GM19240 (cell line): ENCODE data around the gene IRX4.
"Not testable (repeated sequence)": the region's sequence is repeated elsewhere in the genome, so short reads cannot be mapped to it uniquely, and the experiment has no call there.

ENCODE experiments used
- DNase-seq: peaks from one replicate; pipeline ENCODE4 v3.0.0; 2011; ENCODE audit warnings: low spot score; ENCODE audit not compliant: insufficient read length

The IRX4 gene

DNA sequence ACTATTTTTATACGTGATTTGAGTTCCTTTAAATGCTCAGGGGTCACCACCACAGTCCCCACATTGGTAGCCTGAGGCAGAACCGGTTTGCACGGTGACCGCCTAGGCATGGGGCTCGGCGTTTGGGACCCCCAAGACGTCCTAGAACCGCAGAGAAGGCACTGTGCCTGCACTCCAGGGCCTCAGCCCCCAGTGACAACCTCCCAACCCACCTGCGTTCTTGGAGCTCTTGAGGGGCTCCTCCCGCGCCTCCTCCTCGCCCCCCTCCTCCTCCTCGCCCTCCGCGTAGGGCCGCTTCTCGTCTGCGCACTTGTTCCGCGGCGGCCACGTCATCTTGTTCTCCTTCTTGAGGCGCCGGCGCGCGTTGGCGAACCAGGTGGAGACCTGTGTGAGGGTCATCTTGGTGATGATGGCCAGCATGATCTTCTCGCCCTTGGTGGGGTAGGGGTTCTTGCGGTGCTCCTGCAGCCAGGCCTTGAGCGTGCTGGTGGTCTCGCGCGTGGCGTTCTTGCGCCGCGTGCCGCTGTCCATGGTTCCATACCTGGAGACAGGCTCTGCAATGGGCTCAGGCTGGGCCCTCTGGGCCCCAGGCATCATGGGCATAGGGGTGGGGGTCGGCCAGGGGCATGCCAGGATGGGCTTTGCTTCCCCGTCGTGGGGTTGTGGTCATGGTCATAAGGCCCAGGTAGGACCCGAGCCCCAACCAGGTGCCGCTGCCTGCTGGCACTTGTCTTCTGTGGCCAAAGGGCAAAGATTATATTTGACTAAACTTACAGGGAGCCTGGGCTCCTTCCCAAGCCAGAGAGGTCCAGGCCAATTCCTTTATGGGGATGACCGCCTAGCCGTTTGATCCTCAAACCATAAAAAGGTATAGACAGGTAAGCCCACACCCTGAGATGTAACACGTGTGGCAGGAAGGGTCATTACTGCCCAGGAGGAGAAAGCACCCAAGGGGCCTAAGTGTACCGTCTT lies 3.1 kb downstream of the IRX4 start:
- no peak for DNase-seq

DNA sequence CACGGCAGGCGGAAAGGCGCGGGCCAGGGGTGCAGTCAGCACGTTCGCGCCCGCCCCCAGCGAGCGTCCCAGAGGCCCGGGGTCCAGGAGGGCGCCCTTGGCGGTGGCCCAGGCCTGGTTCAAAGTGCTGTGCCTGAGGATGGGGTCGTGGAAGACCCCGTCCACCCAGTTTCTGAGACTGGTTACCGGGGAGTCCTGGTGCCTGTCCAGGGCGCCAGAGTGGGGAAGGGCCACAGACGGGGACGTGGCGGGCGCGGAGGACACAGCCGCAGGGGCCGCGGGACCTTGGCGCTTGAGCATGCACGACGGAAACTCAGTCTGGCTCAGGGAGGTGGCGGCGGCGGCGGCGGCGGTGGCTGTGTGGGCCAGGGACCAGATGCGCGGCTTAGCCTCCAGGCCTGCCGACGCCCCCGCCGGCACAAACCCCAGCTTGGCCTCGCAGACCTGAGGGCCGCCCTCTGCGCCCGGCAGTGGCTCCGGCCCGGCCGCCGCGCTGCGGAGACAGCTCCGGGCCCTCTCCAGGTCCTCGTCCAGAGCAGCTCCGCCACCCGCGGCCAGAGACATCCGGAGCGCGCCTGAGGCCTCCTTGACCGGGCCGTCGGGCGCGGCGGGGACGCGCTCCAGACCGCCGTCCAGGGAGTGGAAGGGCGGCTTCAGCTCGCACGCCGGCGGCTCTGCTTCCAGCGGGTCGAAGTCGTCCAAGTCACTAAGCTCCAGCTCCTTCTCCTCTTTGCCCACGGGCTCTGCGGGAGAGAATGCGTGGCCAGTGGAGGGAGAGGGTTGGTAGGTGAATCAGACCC lies 4.5 kb downstream of the IRX4 start:
- DNase-seq, result no peak

- no peak for DNase-seq
Observed at GRCh38 chr5:1877103-1878049, 5.3 kb downstream of the IRX4 start.

DNA sequence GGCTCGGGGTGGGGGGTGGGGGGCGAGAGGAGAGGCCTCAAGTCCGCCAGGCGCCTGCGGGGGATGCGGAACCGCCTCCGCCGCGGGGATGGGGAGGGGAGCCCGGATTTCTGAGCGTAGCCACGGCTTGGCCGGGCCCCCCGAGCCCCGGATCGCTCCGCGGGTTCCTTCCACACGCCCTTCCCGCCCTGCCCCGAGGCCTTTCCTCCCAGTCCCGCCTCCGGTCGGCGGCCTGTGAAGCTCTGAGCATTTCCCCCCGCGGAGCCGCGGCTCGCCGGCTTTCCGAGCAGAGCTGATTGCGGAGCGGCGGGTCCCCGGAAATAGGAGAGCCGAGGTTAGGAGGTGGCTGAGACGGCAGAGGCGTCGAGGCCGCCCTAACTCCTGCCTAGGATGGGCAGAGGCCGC lies 6.1 kb downstream of the IRX4 start:
- no peak for DNase-seq

DNA sequence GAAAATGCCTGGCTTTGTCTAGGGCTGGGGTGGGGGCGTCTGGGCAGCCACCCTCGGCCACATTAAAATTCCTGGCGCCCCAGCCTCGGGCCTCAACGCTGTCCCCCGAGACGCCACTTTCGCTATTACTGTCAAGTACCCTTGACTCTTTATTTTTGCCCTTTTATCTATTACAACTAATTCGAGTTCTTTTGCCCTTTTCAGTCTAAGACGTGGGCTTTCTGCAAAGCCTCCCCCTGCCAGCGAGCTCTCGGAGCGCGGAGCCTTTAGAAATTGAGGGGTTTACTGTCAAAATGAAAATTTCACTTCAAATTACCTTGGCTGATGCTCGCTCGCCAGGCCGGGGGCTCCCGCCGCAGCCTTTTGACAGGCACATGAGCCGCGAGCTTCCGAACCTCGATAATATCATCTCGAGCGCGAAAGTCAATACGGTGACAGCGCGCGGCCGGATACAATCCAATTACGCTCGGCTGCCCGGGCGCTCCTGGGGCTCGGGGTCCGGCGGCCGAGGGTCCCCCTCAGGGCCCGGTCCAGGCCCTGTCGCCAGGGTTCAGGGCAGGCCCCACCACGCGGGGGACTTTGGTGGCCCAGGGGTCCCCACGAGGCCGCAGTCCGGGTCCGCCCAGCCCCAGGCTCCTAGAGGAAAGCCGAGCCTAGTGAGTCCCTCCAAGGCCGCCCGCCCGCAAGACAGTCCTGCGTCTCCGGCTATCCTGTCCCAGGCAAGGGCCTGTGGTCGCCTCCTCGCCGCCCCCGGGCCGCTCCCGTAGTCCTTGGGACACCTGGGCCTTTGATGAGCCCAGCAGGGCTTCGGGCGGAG lies 6.7 kb downstream of the IRX4 start:
- no peak for DNase-seq

DNA sequence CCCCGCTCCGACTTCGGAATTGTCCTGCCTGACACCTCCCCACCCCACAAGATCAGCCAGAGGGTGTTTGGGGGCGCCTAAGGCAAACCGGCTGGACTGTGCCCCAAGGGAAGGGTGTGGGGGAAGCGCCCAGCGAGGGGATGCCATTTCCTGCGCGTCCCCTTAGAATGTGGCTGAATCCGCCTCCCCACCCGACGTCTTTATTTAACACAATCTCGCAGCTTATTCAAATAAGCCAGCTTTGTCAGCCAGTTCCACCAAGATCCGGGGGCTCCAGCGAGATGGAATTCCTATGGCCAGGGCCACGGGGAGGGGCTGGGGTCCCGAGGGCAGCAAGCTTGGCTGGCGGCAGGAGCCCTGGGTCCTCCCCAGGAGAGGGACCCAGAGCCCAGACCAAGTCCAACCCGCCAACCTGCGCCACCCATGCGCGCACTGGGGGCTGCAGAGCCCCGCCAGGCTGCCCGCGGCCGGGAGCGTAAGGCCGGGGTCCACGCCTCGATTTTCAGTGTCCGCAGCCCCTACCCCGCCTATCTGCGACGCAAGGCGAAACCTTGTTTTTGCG lies 7.4 kb downstream of the IRX4 start:
- no peak for DNase-seq

GRCh38 chr5:1874771-1875220 lies 7.9 kb downstream of the IRX4 start:
- DNase-seq, result no peak

DNA sequence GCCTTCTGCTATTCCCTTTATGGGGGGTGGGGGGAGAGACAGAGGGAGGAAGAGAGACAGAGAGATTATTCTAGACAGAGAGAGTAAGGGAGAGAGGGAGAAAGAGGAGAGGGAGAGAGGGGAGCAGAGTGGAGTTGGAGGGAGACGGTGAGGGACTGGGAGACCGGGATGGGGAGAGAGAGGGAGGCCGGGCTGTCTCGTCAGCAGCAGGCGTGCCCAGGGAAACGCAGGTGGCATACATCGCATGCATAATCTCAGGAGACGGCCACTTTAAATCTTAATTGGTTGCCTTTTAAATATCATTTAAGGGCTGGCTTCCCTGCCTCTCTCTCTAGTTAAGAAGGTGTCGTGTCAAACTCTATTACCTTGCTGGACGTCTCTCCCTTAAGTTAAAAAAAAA lies 8.4 kb downstream of the IRX4 start:
- no peak for DNase-seq

DNA sequence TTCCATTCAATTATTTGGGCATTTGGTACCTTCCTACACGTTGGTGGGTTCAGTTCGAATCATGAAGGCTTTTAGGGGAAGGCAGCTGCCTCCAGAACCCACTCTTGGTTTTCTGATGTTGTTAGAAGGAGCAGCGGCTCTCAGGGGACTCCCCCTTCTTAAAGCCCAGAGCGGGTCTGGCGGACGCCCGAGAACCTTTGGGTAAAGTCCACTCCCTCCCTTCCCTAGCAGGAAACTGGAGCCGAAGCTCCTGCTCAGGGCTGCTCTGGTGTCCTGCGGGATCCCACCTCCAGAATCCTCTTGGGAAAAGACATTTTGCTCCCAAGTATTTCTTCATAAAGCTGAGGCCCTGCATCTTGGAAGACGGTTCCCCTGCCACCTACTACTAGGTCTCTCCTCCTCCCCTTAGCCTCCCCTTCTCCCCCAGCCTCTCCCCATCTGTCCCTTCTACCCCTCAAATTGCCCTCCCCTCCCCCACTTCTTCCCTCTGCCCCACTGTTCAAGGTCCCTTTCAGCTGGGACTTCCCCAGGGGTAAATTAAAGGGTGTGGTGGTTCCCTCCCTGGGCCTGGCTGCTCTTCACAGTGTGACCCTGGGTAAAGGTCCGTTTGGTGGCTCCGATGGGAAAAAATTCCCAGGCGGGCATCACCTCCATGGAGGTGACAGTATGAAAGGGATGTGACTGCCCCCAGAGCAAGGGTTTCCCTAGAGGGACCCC lies 9.3 kb downstream of the IRX4 start:
- DNase-seq, result no peak

DNA sequence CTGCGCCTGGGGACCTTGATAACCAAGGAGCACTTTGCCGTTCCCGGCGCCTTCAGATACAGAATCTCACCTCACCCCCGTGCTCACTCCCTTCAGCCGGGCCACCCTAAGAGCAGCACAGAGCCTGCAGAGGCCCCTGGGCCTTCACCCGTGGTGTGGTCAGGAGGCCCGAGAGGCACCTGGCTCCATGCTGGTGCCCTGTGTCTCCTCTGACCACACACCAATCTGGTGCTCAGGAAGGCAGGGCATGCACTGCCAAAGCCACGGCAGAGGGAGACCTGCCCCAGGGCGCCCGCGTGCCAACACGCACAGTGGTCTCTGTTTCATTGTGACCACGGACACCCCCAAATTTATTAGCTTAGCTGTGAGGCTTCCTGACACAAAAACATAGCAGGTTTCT lies 11.3 kb downstream of the IRX4 start:
- DNase-seq, result no peak

DNA sequence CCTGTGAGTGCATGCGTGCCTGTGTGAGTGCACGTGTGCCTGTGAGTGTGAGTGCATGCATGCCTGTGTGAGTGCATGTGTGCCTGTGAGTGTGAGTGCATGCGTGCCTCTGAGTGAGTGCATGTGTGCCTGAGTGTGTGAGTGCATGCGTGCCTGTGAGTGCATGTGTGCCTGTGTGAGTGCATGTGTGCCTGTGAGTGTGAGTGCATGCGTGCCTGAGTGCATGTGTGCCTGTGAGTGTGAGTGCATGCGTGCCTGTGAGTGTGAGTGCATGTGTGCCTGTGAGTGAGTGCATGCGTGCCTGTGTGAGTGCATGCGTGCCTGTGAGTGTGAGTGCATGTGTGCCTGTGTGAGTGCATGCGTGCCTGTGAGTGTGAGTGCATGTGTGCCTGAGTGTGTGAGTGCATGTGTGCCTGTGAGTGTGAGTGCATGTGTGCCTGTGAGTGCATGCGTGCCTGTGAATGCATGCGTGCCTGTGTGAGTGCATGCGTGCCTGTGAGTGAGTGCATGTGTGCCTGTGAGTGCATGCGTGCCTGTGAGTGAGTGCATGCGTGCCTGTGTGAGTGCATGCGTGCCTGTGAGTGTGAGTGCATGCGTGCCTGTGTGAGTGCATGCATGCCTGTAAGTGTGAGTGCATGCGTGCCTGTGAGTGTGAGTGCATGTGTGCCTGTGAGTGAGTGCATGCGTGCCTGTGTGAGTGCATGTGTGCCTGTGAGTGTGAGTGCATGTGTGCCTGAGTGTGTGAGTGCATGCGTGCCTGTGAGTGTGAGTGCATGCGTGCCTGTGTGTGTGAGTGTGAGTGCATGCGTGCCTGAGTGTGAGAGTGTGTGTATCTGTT lies 12.1 kb downstream of the IRX4 start:
- DNase-seq, result not testable (repeated sequence)

DNA sequence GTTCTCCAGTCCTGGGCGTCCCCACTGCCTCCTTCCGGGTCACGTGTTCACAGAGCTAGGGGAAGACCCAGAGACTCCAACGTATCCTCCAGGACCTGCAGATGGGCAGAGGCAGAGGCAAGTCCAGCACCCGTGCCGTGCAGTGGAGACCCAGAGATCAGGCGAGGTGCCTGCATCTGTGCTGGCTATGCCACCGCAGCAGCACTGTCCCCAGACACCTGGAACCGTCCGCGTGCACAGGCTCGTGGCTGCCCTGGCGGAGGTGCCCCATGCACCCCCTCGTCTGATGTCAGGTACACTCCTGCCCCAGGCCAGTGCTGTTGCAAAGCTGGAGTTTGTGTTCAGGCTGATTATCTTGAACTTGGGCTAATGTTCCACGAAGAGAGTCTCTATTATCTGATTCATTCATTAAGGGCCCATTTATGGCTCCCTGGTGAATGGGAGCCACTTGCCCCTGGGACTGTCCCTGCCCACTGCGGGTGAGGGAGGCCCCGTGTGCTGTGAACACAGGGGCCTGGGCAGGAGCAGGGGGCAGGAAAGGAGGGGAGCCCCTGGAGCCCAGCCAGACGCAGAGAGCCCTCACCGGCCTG lies 13.7 kb downstream of the IRX4 start:
- DNase-seq, result no peak

GRCh38 chr5:1867815-1868143 lies 14.9 kb downstream of the IRX4 start:
- DNase-seq, result no peak

GRCh38 chr5:1867114-1867814 lies 15.5 kb downstream of the IRX4 start:
- DNase-seq, result no peak

DNA sequence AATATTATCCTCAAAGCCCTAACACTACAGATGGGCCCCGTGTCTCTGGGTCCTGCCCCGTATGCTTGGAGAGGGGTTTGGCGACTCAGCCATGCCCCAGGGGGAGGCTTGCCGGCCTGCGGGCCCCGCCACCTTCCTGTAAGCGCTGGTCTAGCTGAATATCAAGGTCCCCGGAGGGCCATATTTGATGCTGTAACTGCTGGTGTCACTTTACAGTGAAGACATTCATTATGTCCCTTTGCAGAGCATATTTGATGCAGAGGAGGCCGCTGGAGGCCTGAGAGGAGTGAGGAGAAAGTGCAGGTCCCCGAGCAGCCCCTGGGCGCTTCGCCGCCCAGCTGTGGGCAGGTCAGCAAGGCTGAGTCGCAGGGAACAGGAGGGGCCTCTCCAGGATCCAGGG lies 16.8 kb downstream of the IRX4 start:
- DNase-seq, result no peak

GRCh38 chr5:1865486-1865885 lies 17.2 kb downstream of the IRX4 start:
- no peak for DNase-seq

DNA sequence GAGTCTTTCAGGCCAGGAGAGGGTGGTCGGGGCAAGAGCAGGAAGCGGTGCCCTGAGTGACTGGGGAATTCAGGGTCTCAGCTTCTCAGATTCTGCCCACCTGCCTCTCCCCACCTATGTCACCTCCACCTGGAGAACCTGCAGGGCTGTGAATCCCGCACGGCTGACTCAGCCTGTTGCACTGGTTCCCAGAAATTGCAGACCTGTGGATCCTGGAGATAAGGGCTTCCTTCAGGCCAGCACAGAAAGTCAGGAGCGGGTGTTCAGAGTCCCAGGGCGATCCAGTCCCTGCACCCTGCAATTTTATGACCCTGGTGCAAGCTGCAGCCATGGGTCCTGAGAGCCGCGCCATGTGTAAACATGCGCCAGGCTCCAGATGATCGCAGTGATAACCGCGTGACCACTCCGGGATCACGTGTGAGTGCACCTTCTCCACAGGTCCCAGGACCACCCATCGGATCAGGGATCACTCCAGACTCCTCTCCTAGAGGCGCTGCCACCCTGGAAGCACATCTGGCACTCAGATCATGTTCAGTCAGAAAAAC lies 17.8 kb downstream of the IRX4 start:
- DNase-seq, result no peak
